Large intestine (tissue), 3 donors: ENCODE measurements around the gene OBSCN. TPM values are rescaled to one million over a fixed set of nuclear protein-coding genes. Genes with fewer than 3 reads are reported as not detected.
"Not testable (repeated sequence)": the region's sequence is repeated elsewhere in the genome, so short reads cannot be mapped to it uniquely, and the experiment has no call there.

Source experiments
- DNase-seq, 2 donors: peaks; one replicate each; pipeline versions ENCODE4 v3.0.0 to v3.0.0-alpha.2; 2013
- H3K27ac ChIP-seq: one replicate; pipeline ENCODE4 v1.5.1; 2013; ENCODE audit warnings: low read length
- H3K27me3 ChIP-seq: 2 replicates; pipeline ENCODE4 v1.6.1; 2013; ENCODE audit warnings: low read length; ENCODE audit not compliant: control insufficient read depth, insufficient read depth
- H3K36me3 ChIP-seq: 2 replicates; pipeline ENCODE4 v1.6.1; 2013; ENCODE audit warnings: low read length; ENCODE audit not compliant: control insufficient read depth, insufficient read depth
- H3K4me1 ChIP-seq: one replicate; pipeline ENCODE4 v1.6.1; 2013; ENCODE audit warnings: low read length; ENCODE audit not compliant: control insufficient read depth, insufficient read depth
- H3K4me3 ChIP-seq: one replicate; pipeline ENCODE4 v1.5.1; 2013; ENCODE audit warnings: low read length
- H3K9me3 ChIP-seq: one replicate; pipeline ENCODE4 v1.6.1; 2013; ENCODE audit warnings: mild to moderate bottlenecking, low read depth, low read length, moderate library complexity; ENCODE audit not compliant: control insufficient read depth
- WGBS: methylation state at CpG from one replicate; pipeline ENCODE4 v1.1.5; 2013; ENCODE audit warnings: low lambda C conversion rate; ENCODE audit not compliant: insufficient coverage; 5-methylcytosine and 5-hydroxymethylcytosine counted together
- polyA plus RNA-seq: library from polyadenylated mRNA; unstranded; fragments of 120-200 nt; gene quantifications from one replicate; pipeline ENCODE4 v1.2.1, GENCODE V29; 2013

Gene OBSCN
- polyA plus RNA-seq, 1 donor = 58.9 TPM

- H3K4me3 ChIP-seq = no peak overlapping the region
- H3K27ac ChIP-seq = peak overlapping the region; percentile 17
- peak in 1 of 2 donors; percentile 58 for DNase-seq
- peaks cover 2% of the 10 kb centered on the region for H3K4me1 ChIP-seq
- no peaks in the 10 kb centered on the region for H3K27me3 ChIP-seq
- 100% methylated on average over 1 of the region's 2 CpGs for WGBS
- H3K9me3 ChIP-seq = peaks cover 15% of the 10 kb centered on the region
- peaks cover 20% of the 10 kb centered on the region for H3K36me3 ChIP-seq
These were observed 27.1 kb downstream of the OBSCN start for GRCh38 chr1:228234921-228235320.

- Histone ChIP-seq H3K27ac (no peak overlapping the region), H3K27me3 (no peaks in the 10 kb centered on the region), H3K9me3 (peaks cover 21% of the 10 kb centered on the region), H3K4me3 (no peak overlapping the region), H3K36me3 (peaks cover 21% of the 10 kb centered on the region), H3K4me1 (peaks cover 2% of the 10 kb centered on the region)
- no peak for DNase-seq
- WGBS = no CpG with 5 or more reads among the region's 5 CpGs
These were observed 28.9 kb downstream of the OBSCN start for GRCh38 chr1:228236744-228237143.

- Histone ChIP-seq H3K27ac (no peak overlapping the region), H3K27me3 (no peaks in the 10 kb centered on the region), H3K4me3 (no peak overlapping the region), H3K36me3 (peaks cover 19% of the 10 kb centered on the region), H3K9me3 (peaks cover 24% of the 10 kb centered on the region), H3K4me1 (peaks cover 2% of the 10 kb centered on the region)
- no peak for DNase-seq
- WGBS = no CpG with 5 or more reads among the region's 7 CpGs
These were observed 30.2 kb downstream of the OBSCN start for GRCh38 chr1:228238007-228238406.

GRCh38 chr1:228238461-228238860 is 30.6 kb downstream of the OBSCN start:
- no peak for DNase-seq
- Histone ChIP-seq H3K4me3 (no peak overlapping the region), H3K27ac (no peak overlapping the region), H3K36me3 (peaks cover 22% of the 10 kb centered on the region), H3K4me1 (peaks cover 2% of the 10 kb centered on the region), H3K9me3 (peaks cover 27% of the 10 kb centered on the region), H3K27me3 (no peaks in the 10 kb centered on the region)
- no CpG with 5 or more reads among the region's 3 CpGs for whole genome bisulfite sequencing

GRCh38 chr1:228240411-228241240 is 32.8 kb downstream of the OBSCN start:
- no peak for DNase-seq
- Histone ChIP-seq H3K27ac (no peak overlapping the region), H3K4me3 (no peak overlapping the region), H3K27me3 (no peaks in the 10 kb centered on the region), H3K4me1 (no peaks in the 10 kb centered on the region), H3K9me3 (peaks cover 38% of the 10 kb centered on the region), H3K36me3 (peaks cover 32% of the 10 kb centered on the region)
- WGBS = no CpG with 5 or more reads among the region's 13 CpGs

- peaks cover 38% of the 10 kb centered on the region for H3K9me3 ChIP-seq
- H3K4me1 ChIP-seq = no peaks in the 10 kb centered on the region
- H3K27me3 ChIP-seq = no peaks in the 10 kb centered on the region
- peaks cover 36% of the 10 kb centered on the region for H3K36me3 ChIP-seq
- no peak overlapping the region for H3K4me3 ChIP-seq
- no peak for DNase-seq
- no peak overlapping the region for H3K27ac ChIP-seq
- WGBS = no CpG with 5 or more reads among the region's 2 CpGs
These were observed 33.4 kb downstream of the OBSCN start for GRCh38 chr1:228241259-228241658.

GRCh38 chr1:228242409-228242808 is 34.6 kb downstream of the OBSCN start:
- DNase-seq = no peak
- Histone ChIP-seq H3K4me3 (no peak overlapping the region), H3K9me3 (peaks cover 43% of the 10 kb centered on the region), H3K4me1 (no peaks in the 10 kb centered on the region), H3K36me3 (peaks cover 47% of the 10 kb centered on the region), H3K27ac (no peak overlapping the region), H3K27me3 (no peaks in the 10 kb centered on the region)

- peaks cover 48% of the 10 kb centered on the region for H3K36me3 ChIP-seq
- no peaks in the 10 kb centered on the region for H3K4me1 ChIP-seq
- peaks cover 43% of the 10 kb centered on the region for H3K9me3 ChIP-seq
- DNase-seq = no peak
- 100% methylated on average over 1 of the region's 7 CpGs for WGBS
- H3K27me3 ChIP-seq = no peaks in the 10 kb centered on the region
- H3K4me3 ChIP-seq = no peak overlapping the region
- no peak overlapping the region for H3K27ac ChIP-seq
These were observed 35.2 kb downstream of the OBSCN start for GRCh38 chr1:228243093-228243492.

GRCh38 chr1:228243989-228244388 is 36.1 kb downstream of the OBSCN start:
- H3K9me3 ChIP-seq = peaks cover 36% of the 10 kb centered on the region
- H3K27me3 ChIP-seq, H3K4me1 ChIP-seq, H3K27ac ChIP-seq, H3K4me3 ChIP-seq, DNase-seq: not testable (repeated sequence)
- no CpG with 5 or more reads among the region's 5 CpGs for WGBS
- H3K36me3 ChIP-seq = peaks cover 44% of the 10 kb centered on the region

GRCh38 chr1:228245111-228245510 is 37.3 kb downstream of the OBSCN start:
- no peaks in the 10 kb centered on the region for H3K4me1 ChIP-seq
- H3K27ac ChIP-seq = no peak overlapping the region
- no peak for DNase-seq
- H3K36me3 ChIP-seq = peaks cover 43% of the 10 kb centered on the region
- no peaks in the 10 kb centered on the region for H3K27me3 ChIP-seq
- WGBS = no CpG with 5 or more reads among the region's 3 CpGs
- peaks cover 27% of the 10 kb centered on the region for H3K9me3 ChIP-seq
- H3K4me3 ChIP-seq = no peak overlapping the region
